ENCODE results near the gene KRTAP5-2. TPM values are rescaled to one million over a fixed set of nuclear protein-coding genes. Genes with fewer than 3 reads are reported as not detected.

Gene KRTAP5-2
- total RNA-seq, 1 donor from 2014 or later, result not detected

DNA sequence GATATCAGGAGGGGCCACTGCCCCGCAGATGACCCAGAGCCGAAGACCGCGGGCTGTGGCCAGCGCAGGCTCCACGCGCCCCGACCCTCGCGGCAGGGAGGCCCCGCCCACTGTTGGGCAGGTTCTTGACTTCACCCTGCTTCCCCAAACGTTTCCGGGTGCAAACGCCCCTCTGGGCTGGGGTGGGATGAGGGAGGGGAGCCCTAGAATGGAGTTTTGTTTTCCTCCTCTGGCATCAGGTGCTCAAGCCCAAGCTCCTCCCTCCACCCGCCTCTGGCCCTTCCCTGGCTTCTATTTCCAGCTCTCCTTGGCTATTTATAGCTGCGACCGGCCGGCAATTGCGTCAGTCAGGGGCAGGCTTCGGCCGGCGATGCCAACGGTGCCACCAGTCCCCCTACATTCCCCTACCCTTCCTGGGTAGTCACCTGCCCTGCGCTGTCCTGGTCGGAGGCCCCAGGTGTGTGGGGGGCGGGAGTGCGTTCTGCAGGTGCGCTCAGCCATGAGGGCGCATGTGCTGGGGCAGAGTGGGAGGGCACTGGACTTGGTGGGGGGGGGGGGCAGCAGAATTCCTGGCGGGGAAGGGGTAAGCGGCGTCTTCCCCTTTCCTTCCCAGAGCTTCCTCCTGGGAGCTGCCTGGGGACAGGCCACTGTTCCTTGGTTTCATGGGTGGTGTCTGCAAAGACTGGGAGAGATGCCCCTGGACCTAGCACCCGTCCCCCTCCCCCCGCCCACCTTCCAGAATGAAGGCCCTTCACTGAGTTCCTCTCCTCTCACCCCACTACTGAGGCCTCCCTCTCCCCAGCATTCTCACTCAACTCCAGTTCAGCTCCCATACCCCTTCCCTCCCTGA lies 49.6 kb downstream of the KRTAP5-2 start:
- intact Hi-C loops (cut with DNase I), result loop anchor here (10.0 kb wide), 1 partner anchor 76 kb away; the partner anchor contains the start of genes KRTAP5-4 and KRTAP5-5
- DNase-seq (peak; percentile 81), ATAC-seq (ENCODE audit: poor library complexity) (peak; percentile 87)

DNA sequence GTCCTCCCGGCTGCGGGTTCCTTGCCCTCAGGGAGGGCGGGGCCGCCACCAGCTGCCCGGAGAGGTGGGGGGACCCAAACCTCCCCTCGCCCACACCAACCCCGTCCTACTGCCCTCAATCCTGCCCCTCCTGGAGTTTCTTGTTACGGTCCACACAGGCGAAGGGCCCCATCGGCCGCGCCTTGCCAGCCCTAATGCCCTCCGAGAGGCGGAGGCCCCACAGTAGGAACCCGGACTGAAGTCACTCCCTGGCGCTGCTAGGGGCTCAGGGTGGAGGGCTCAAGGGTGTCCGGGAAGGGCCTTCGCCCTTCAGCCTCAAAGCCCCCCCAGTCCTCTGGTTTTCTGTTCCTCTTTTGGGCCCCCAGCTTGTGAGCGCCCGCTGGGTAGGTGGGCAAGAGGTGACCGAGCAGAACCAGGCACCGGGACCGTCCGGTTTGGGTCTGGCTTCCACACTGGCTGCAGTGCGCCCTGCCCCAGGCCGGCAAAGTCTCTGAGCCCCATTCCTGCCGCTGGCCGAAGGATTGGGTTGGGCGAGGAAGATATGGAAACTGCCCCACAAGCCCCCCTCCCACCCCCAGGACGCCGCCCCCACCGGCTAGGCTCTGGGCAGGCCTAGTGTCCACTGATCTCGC lies 50.5 kb downstream of the KRTAP5-2 start:
- ATAC-seq (ENCODE audit: poor library complexity) (peak; percentile 20), DNase-seq (no peak)
- intact Hi-C loops (cut with DNase I), result loop anchor here (2.0 to 10.0 kb wide), 2 partner anchors 27 to 77 kb away; partner anchors contain the start of genes KRTAP5-4 and KRTAP5-5

Other genes with a start within 250 kb of the KRTAP5-2 start
- 0.67 TPM for gene BRSK2, start 208.4 kb downstream of the KRTAP5-2 start, total RNA-seq
- gene MOB2, start 111.5 kb downstream of the KRTAP5-2 start, total RNA-seq, result 46.1 TPM
- gene DUSP8, start 26.0 kb downstream of the KRTAP5-2 start, total RNA-seq, result 7.7 TPM
- not detected for gene KRTAP5-1, start 13.0 kb downstream of the KRTAP5-2 start, total RNA-seq
- not detected for gene KRTAP5-3, start 10.2 kb upstream of the KRTAP5-2 start, total RNA-seq
- not detected for gene KRTAP5-4, start 23.8 kb upstream of the KRTAP5-2 start, total RNA-seq
- gene KRTAP5-5, start 31.5 kb upstream of the KRTAP5-2 start, total RNA-seq, result not detected
- gene KRTAP5-6, start 98.9 kb upstream of the KRTAP5-2 start, total RNA-seq, result not detected
- 1.1 TPM for gene IFITM10, start 152.3 kb upstream of the KRTAP5-2 start, total RNA-seq
- 986 TPM for gene CTSD, start 165.6 kb upstream of the KRTAP5-2 start, total RNA-seq
- gene SYT8, start 236.7 kb upstream of the KRTAP5-2 start, total RNA-seq, result not detected
- not detected for gene TNNI2, start 240.7 kb upstream of the KRTAP5-2 start, total RNA-seq

Data from Right ventricle myocardium superior (tissue), 1 donor.